HFFc6 (cell line): ENCODE results near the gene TMEM184C. TPM values are rescaled to one million over a fixed set of nuclear protein-coding genes. Genes with fewer than 3 reads are reported as not detected.

Experiments used
- DNase-seq: peaks from one replicate; pipeline ENCODE4 v3.0.0-alpha.2; 2018
- H3K27ac Mint-ChIP-seq: 2 replicates; pipeline ENCODE4 v1.8.0; 2020; ENCODE audit warnings: mild to moderate bottlenecking, mixed read lengths
- H3K27me3 Mint-ChIP-seq: 2 replicates; pipeline ENCODE4 v1.8.0; 2021; ENCODE audit warnings: mild to moderate bottlenecking, moderate library complexity, mixed read lengths; ENCODE audit not compliant: insufficient read depth
- H3K36me3 Mint-ChIP-seq: 2 replicates; pipeline ENCODE4 v1.8.0; 2021; ENCODE audit warnings: low read depth, mixed read lengths
- H3K4me1 Mint-ChIP-seq: 2 replicates; pipeline ENCODE4 v1.8.0; 2020; ENCODE audit warnings: low read depth, mixed read lengths
- H3K4me3 Mint-ChIP-seq: 2 replicates; pipeline ENCODE4 v1.8.0; 2020; ENCODE audit warnings: mild to moderate bottlenecking, moderate library complexity, mixed read lengths
- H3K9me3 Mint-ChIP-seq: 2 replicates; pipeline ENCODE4 v1.8.0; 2020; ENCODE audit warnings: mild to moderate bottlenecking, mixed read lengths
- total RNA-seq, 6 experiments: library from RNA; stranded (reverse); fragmentation: NEBNext Ultra II Directional; extraction: Animal tissue kit (Norgen Biotek cat#: 25700); gene quantifications; 2 replicates in 1 of 6; 3 replicates in 5 of 6; pipeline ENCODE4 v1.2.3, GENCODE V29; 2021
- TF ChIP-seq, protein P1 (sequence below): fragments of 200-600 bp; sonication (generic); IDR thresholded peaks from 2 replicates; pipeline ENCODE4 v1.5.0; 2021; ENCODE audit warnings: antibody characterized with exemption, mild to moderate bottlenecking

Gene TMEM184C
- total RNA-seq, 6 experiments from 2014 or later, result 36.8 to 42.0 (median 39.8) TPM

DNA sequence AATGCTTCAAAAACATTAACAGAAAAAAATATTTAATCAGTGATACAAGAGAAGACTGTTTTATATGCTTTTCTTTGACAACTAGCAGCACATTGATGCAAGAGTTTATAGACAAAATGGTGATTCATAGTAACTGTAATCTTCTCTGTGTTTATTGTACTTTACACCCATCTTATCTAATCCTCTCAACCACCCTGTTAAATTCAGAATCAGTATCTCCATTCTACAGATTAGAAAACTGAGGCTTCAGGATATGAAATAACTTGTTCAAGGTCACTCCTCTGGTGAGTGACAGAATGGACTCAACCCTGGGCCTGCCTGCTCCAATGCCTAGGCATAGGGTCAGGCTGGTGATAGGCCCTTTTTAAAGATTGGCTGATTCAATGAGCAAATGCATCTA, 26.1 kb upstream of the TMEM184C start:
- Mint-ChIP-seq H3K27me3 (no peaks in the 10 kb centered on the region), H3K9me3 (no peaks in the 10 kb centered on the region)

DNA sequence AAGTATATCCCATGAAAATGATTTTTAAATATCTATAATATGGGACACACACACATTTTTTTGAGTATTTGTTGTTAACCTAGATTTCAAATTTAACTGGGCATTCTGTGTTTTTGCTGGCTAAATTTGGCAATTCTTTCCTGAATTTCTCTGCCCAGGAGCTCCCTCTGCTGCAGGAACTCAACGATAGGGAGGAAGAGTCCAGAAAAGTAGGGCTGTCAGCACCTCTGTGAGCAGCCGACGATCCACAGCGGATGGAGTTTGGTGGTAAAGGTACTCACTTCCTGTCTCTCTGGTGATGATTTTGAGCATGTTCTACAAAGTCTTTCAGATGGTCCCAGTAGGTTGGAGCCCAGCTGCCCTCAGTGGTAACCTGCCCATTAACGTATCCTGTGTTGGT, 23.1 kb upstream of the TMEM184C start:
- H3K36me3 Mint-ChIP-seq, result no peaks in the 10 kb centered on the region
- DNase-seq, result no peak
- no peaks in the 10 kb centered on the region for H3K27me3 Mint-ChIP-seq
- TF ChIP-seq, protein P1, sequence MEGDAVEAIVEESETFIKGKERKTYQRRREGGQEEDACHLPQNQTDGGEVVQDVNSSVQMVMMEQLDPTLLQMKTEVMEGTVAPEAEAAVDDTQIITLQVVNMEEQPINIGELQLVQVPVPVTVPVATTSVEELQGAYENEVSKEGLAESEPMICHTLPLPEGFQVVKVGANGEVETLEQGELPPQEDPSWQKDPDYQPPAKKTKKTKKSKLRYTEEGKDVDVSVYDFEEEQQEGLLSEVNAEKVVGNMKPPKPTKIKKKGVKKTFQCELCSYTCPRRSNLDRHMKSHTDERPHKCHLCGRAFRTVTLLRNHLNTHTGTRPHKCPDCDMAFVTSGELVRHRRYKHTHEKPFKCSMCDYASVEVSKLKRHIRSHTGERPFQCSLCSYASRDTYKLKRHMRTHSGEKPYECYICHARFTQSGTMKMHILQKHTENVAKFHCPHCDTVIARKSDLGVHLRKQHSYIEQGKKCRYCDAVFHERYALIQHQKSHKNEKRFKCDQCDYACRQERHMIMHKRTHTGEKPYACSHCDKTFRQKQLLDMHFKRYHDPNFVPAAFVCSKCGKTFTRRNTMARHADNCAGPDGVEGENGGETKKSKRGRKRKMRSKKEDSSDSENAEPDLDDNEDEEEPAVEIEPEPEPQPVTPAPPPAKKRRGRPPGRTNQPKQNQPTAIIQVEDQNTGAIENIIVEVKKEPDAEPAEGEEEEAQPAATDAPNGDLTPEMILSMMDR, result peak; percentile 33
- no peak overlapping the region for H3K27ac Mint-ChIP-seq
- H3K4me1 Mint-ChIP-seq, result peaks cover 42% of the 10 kb centered on the region
- H3K9me3 Mint-ChIP-seq, result no peaks in the 10 kb centered on the region
- H3K4me3 Mint-ChIP-seq, result no peak overlapping the region

More for the DNA sequence above, 26.1 kb upstream of the TMEM184C start:
- Mint-ChIP-seq H3K27ac (no peak overlapping the region), H3K36me3 (no peaks in the 10 kb centered on the region), H3K4me1 (peaks cover 43% of the 10 kb centered on the region), H3K4me3 (no peak overlapping the region)
- DNase-seq, result no peak
- TF ChIP-seq, protein P1, result no peak

DNA sequence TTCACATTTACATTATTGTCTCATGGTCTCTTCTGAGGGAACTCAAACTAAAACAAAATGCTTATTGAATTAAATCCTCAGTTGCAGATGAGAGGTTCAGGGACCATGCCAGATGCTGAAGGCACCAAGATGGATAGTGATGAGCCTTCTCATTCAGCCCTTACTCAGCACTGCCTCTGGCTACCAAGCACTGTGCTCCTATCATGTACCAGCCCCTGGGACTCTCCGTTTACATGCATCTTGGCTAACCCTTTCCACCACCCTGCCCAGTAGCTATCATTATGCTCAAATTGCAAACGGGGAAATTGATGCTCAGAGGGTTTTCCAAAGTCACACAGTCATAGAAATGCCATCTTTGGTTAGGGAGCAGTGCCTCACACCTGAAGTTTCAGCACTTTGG, 22.6 kb upstream of the TMEM184C start:
- Mint-ChIP-seq H3K27ac (no peak overlapping the region), H3K36me3 (no peaks in the 10 kb centered on the region), H3K4me3 (no peak overlapping the region), H3K4me1 (peaks cover 42% of the 10 kb centered on the region), H3K9me3 (no peaks in the 10 kb centered on the region), H3K27me3 (no peaks in the 10 kb centered on the region)
- DNase-seq, result no peak
- TF ChIP-seq, protein P1, result no peak

DNA sequence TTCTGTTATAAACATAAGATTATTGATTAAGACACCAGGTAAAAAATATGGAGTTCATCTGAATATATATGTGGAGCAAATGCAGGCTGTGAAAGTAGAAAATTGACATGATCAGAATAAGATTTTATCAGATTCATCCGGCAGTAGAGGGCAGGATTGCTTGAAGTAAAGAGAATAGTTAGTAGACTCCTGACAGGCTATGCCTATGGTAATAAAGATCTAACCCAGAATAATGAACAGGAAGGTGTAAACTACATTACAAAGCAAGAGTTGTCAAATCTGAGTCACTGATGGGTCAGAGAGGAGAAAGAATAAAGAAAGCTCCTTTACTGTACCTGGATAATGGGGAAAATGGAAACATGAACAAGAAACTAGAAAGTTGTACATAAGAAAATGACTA, 20.8 kb upstream of the TMEM184C start:
- no peak overlapping the region for H3K27ac Mint-ChIP-seq
- peak; percentile 17 for DNase-seq
- H3K27me3 Mint-ChIP-seq, result no peaks in the 10 kb centered on the region; the same call in 1 of the 2 replicates
- TF ChIP-seq, protein P1, result peak; percentile 45; the same call in 1 of the 2 replicates
- no peaks in the 10 kb centered on the region for H3K36me3 Mint-ChIP-seq
- no peaks in the 10 kb centered on the region for H3K9me3 Mint-ChIP-seq
- peaks cover 47% of the 10 kb centered on the region for H3K4me1 Mint-ChIP-seq
- H3K4me3 Mint-ChIP-seq, result no peak overlapping the region

- Mint-ChIP-seq H3K27me3 (no peaks in the 10 kb centered on the region; the same call in 1 of the 2 replicates), H3K27ac (peak overlapping the region; percentile 66), H3K36me3 (no peaks in the 10 kb centered on the region), H3K9me3 (no peaks in the 10 kb centered on the region), H3K4me3 (no peak overlapping the region), H3K4me1 (peaks cover 47% of the 10 kb centered on the region)
- peak; percentile 82 for DNase-seq
- TF ChIP-seq, protein P1, result no peak
Observed at GRCh38 chr4:147596981-147597380, 20.2 kb upstream of the TMEM184C start.

GRCh38 chr4:147597561-147597960, 19.6 kb upstream of the TMEM184C start:
- TF ChIP-seq, protein P1, result no peak
- no peaks in the 10 kb centered on the region for H3K36me3 Mint-ChIP-seq
- no peaks in the 10 kb centered on the region for H3K9me3 Mint-ChIP-seq
- peak overlapping the region; percentile 66 for H3K27ac Mint-ChIP-seq
- peak overlapping the region; percentile 20; the same call in 1 of the 2 replicates for H3K4me3 Mint-ChIP-seq
- no peaks in the 10 kb centered on the region; the same call in 1 of the 2 replicates for H3K27me3 Mint-ChIP-seq
- no peak for DNase-seq
- H3K4me1 Mint-ChIP-seq, result peaks cover 47% of the 10 kb centered on the region
